HEK293T (cell line): ENCODE results near the gene GRHL1.
"Not testable (repeated sequence)": the region's sequence is repeated elsewhere in the genome, so short reads cannot be mapped to it uniquely, and the experiment has no call there.

Source experiments
- BHLHE40 ChIP-seq: fragments of 450-650 bp; IDR thresholded peaks from 2 replicates; pipeline ENCODE4 v1.6.1; 2016; ENCODE audit warnings: mild to moderate bottlenecking, moderate library complexity, borderline replicate concordance
- ELF4 ChIP-seq: fragments of 450-650 bp; IDR thresholded peaks from 2 replicates; pipeline ENCODE4 v1.6.1; 2017; ENCODE audit warnings: antibody characterized with exemption
- FOXA1 ChIP-seq: fragments of 450-650 bp; IDR thresholded peaks from 2 replicates; pipeline ENCODE4 v1.6.1; 2016; ENCODE audit warnings: mild to moderate bottlenecking
- FOXK2 ChIP-seq: fragments of 450-650 bp; IDR thresholded peaks from 2 replicates; pipeline ENCODE4 v1.6.1; 2016; ENCODE audit warnings: mild to moderate bottlenecking
- FOXM1 ChIP-seq: fragments of 450-650 bp; IDR thresholded peaks from 2 replicates; pipeline ENCODE4 v1.6.1; 2017; ENCODE audit warnings: mild to moderate bottlenecking, borderline replicate concordance
- HDGF ChIP-seq: fragments of 450-650 bp; IDR thresholded peaks from 2 replicates; pipeline ENCODE4 v1.6.1; 2017; ENCODE audit warnings: antibody characterized with exemption, borderline replicate concordance
- L3MBTL2 ChIP-seq: fragments of 450-650 bp; conservative IDR thresholded peaks from 2 replicates; pipeline ENCODE4 v1.6.1; 2016; ENCODE audit warnings: mild to moderate bottlenecking
- LEF1 ChIP-seq: fragments of 450-650 bp; IDR thresholded peaks from 2 replicates; pipeline ENCODE4 v1.6.1; 2017; ENCODE audit warnings: mild to moderate bottlenecking, borderline replicate concordance
- NFRKB ChIP-seq: fragments of 450-650 bp; IDR thresholded peaks from 2 replicates; pipeline ENCODE4 v1.6.1; 2016; ENCODE audit warnings: mild to moderate bottlenecking, moderate library complexity
- PKNOX1 ChIP-seq: fragments of 450-650 bp; IDR thresholded peaks from 2 replicates; pipeline ENCODE4 v1.6.1; 2016
- SP1 ChIP-seq: fragments of 450-650 bp; IDR thresholded peaks from 2 replicates; pipeline ENCODE4 v1.6.1; 2017
- SUZ12 ChIP-seq: fragments of 450-650 bp; IDR thresholded peaks from 2 replicates; pipeline ENCODE4 v1.6.1; 2016; ENCODE audit warnings: mild to moderate bottlenecking
- TARDBP ChIP-seq: fragments of 450-650 bp; IDR thresholded peaks from 2 replicates; pipeline ENCODE4 v1.6.1; 2016
- ZNF384 ChIP-seq: fragments of 450-650 bp; IDR thresholded peaks from 2 replicates; pipeline ENCODE4 v1.6.1; 2016

- TF ChIP-seq FOXK2, SUZ12, ZNF384, PKNOX1, SP1, TARDBP, HDGF, LEF1, BHLHE40, L3MBTL2, FOXA1, ELF4, NFRKB, FOXM1: not testable (repeated sequence)
These were observed 79.3 kb downstream of the GRHL1 start for GRCh38 chr2:10030798-10031197.
